ENCODE data around the gene KIFC3.
"Not testable (repeated sequence)": the region's sequence is repeated elsewhere in the genome, so short reads cannot be mapped to it uniquely, and the experiment has no call there.

KIFC3 gene

GRCh38 chr16:57753448-57754353 is 48.6 kb downstream of the KIFC3 start:
- no peak for DNase-seq (ENCODE audit: low read depth)

DNA sequence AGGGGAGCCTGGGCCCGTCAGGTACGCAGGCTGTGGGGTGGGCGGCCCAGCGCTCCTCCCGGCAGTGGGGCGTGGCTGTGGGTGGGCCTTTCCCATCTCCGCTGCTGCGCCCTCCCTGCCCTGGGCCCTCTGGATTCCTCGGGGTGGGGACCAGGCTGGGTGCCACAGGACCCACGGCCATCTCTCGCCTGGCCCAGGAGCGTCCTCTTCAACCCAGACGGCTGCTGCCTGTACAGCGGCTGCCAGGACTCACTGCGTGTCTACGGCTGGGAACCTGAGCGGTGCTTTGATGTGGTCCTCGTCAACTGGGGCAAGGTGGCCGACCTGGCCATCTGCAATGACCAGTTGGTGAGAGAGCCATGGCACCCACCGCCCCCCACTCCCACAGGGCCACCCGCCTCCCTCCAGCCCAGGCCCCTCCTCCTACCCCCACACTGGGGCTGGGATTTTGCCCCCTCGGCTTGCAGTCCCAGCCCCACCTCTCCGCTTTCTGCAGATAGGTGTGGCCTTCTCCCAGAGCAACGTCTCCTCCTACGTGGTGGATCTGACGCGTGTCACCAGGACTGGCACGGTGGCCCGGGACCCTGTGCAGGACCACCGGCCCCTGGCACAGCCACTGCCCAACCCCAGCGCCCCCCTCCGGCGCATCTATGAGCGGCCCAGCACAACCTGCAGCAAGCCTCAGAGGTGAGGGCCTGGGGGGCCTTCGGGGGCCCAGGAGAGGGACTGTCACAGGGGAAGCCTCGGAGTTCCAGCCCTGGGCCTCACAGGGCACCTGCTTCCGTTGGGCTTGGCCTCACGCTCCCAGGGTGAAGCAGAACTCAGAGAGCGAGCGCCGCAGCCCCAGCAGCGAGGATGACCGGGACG is 49.5 kb downstream of the KIFC3 start:
- DNase-seq (ENCODE audit: low read depth), result no peak

- no peak for DNase-seq (ENCODE audit: low read depth)
Measured at GRCh38 chr16:57752203-57752580, 50.1 kb downstream of the KIFC3 start.

GRCh38 chr16:57751539-57752202 is 50.6 kb downstream of the KIFC3 start:
- DNase-seq (ENCODE audit: low read depth), result no peak

DNA sequence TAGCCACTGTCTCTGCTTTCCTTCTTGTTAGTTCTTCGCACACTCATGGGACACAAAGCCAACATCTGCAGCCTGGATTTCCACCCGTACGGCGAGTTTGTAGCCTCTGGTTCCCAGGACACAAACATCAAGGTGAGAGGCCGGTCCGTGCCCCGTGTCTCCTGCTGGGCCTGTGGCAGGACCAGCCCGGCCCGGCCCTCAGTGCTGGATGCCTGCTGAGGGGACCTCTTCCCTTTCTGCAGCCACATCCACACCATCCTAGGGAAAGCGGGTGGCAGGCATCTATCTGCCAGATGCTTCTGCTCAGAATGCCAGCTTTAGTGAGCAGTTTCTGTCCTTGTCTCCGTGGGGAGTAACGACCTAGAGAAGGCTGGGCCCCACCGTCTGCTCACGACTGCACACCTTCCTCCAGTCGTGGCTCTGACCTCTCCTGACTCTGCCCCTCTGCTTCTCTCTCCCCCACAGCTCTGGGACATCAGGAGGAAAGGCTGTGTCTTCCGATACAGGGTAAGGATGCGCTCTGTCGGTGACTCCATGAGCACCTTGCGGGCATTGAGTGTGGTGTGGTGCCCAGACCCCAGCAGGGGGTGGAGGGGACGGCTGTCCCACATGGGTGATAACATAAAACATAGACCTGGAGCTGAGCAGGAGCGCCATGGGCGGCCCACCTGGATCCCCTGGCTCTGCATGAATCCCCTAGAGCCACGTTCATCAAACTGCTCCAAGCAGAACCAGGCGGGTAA is 51.3 kb downstream of the KIFC3 start:
- DNase-seq (ENCODE audit: low read depth), result no peak

- DNase-seq (ENCODE audit: low read depth), result no peak
Measured at GRCh38 chr16:57749856-57750452, 52.3 kb downstream of the KIFC3 start.

GRCh38 chr16:57749101-57749692 is 53.1 kb downstream of the KIFC3 start:
- DNase-seq (ENCODE audit: low read depth), result no peak

GRCh38 chr16:57748596-57748995 is 53.7 kb downstream of the KIFC3 start:
- no peak for DNase-seq (ENCODE audit: low read depth)

DNA sequence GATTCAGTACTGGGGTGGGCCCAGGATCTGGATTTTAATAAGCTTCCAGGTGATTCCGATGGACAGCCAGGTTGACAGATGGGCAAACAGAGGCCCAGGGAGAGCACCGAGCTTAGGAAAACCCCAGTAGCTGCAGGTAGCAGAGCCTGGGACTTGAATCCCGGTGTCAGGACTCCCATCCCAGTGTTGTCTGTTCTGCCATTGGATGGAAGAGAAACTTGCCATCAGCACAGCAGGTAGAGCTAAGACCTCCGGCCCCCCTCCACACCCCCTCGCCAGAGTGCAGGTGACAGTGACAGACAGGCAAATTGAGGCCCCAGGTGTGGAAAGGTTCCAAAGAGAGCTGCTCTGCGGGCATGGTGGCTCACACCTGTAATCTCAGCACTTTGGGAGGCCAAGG is 54.3 kb downstream of the KIFC3 start:
- no peak for DNase-seq (ENCODE audit: low read depth)

DNA sequence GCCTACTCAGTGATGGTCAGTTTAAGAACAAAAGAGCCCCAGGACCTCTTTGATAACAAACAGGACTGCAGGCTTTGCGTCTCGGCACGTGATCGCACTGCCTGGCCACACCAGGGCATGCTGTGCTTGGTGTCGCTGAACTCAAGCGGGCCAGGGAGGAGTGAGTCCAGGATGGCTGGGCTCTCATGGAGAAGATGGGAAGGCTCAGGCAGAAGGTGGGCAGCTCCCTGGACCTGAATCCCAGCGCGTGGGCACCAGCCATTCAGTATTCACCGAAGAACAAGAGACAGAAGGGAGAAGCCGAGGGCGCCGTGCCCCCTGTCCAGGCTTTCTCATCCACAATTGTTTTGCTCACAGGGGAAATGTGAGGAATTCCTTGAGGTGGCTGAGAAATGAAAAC is 54.8 kb downstream of the KIFC3 start:
- no peak for DNase-seq (ENCODE audit: low read depth)

- no peak for DNase-seq (ENCODE audit: low read depth)
Measured at GRCh38 chr16:57747091-57747490, 55.2 kb downstream of the KIFC3 start.

DNA sequence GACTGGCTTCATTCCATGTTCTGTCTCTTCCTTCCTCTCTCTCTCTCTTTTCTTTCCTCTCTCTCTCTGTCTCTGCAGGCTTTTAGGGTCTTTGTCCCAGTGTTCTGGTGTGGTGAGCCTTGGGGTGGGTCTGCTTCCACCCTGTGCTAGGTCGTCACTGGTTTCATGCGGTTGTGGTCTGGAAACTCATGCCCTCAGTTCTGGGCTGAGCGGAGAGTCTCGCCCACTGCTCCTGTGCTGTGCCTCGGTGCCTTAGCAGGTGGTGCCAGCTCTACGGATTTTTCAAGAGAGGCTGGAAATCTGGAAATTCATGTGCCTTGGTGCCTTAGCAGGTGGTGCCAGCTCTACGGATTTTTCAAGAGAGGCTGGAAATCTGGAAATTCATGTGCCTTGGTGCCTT is 56.0 kb downstream of the KIFC3 start:
- DNase-seq (ENCODE audit: low read depth), result not testable (repeated sequence)

DNA sequence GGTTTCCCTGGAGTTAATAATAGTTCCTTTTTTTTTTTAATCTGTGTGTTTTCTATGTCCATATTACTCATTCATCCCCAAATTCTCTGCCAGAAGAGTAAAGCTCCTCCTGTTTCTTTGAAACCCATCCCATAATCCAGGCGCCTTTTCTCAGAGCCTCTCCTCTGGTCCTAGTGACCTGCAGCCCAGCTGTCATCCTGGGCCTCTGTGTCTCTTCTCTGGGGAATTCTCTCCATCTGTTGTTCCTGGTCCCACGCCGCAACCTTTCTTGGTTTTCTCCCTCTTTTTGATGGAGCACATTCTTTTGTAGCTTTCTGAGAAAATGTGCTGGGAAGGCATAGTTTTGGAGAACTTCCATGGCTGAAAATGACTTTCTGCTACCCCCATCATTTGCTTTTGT is 56.5 kb downstream of the KIFC3 start:
- no peak for DNase-seq (ENCODE audit: low read depth)

DNA sequence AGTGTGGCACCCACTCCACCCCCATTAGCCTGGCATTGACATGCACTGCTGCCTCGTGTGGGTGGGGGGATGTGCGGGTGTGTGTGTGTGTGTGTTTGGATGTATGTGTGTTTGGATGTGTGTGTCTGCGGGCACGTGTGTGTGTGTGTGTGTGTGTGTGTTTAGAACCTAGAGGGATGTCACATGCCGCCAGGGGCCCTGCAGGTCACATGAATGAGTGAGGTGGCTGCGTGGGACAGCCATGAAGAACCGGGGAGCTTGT is 57.7 kb downstream of the KIFC3 start:
- no peak for DNase-seq (ENCODE audit: low read depth)

DNA sequence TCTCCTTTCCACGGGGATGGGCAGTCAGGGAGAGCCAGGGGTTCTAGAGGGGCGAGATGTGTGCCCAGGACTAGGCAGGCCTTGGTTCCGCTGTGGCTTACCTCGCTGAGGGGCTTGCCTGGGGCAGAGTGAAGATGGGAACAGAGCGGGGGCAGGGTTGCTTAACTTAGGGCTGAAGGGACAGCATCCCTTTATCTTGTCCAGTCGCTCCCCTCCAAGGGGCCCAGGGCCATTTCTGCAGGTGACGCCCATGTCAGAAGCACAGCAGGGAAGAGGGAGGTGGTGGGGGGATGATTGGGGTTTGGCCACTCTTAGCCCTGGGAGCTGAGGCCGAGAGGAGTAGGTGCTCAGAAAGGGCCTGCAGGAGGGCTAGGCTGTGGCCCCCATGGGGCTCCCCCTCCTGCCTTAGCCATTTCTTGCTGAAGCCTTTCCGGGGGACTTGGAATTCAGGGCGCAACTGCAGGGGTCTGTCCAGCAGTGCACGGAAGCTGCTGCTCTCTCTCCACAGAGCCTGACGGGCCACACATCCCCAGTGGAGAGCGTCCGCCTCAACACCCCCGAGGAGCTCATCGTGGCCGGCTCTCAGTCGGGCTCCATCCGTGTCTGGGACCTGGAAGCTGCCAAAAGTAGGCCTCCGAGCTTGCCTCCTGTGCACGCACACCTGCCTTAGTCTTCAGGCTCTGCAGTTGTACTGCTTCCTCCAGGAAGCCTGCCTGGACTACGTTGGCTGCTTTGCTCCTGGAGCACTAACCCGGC is 58.2 kb downstream of the KIFC3 start:
- DNase-seq (ENCODE audit: low read depth), result no peak

GRCh38 chr16:57743458-57743857 is 58.8 kb downstream of the KIFC3 start:
- DNase-seq (ENCODE audit: low read depth), result no peak

- DNase-seq (ENCODE audit: low read depth), result no peak
Measured at GRCh38 chr16:57742543-57742942, 59.7 kb downstream of the KIFC3 start.

DNA sequence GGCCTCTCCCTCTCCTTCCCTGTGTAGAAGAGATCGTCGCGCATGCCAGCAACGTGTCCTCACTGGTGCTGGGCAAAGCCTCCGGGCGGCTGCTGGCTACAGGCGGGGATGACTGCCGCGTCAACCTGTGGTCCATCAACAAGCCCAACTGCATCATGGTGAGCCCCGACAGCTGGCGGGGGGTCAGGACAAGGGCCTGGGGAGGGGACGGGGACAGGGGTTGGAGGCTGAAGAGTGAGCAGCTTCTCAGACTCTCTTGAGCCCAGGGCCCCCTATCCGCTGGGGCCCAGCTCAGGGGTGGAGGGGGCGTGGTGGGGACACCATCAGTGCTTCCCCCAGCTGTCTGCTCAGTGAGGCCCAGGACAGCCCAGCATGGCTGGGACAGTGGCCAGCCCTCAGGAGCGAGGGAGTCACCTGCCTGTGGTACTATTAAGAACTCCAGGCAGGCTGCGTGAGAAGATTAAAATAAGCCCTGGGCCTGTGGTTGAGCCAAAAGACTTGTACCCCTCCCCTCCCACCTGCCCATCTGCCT is 60.6 kb downstream of the KIFC3 start:
- no peak for DNase-seq (ENCODE audit: low read depth)

DNA sequence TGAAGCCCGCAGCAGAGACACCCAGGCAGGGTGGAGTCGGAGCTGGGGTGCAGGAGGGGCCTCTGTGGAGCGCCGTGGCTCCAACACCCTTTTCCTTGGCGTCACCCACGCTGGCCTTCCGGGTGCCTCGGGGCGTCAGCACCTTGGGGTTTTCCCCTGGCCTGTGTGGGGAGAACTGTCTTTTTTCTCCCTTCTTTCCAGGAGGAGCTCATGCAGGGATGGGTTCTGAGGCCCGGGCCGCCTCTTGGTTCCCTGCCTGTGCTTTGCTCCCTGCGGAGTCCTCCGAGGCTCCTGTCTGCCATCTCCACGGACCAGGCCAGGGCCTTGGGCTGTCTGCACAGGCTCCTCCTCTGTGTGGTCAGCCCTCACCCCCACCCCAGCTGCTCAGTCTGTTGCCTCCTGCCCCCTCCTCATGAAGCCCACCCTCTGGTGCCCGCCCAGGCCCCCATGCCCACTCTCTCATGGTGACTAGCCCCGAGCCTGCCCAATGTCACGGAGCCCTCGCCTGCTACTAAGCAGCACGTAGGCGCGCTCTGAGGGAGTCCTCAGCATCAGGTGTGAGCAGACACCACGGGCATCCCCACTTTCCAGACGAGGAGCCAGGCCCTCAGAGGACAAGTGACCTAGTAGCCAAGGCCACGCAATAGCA is 61.7 kb downstream of the KIFC3 start:
- no peak for DNase-seq (ENCODE audit: low read depth)

Measured in T follicular helper cell (primary cell).